Liver (tissue), 3 donors: ENCODE results near the gene IL1RAPL2.

Experiments used
- ATF3 ChIP-seq: IDR thresholded peaks from 2 replicates; pipeline ENCODE4 v1.6.1; 2016; ENCODE audit warnings: antibody characterized with exemption
- CTCF ChIP-seq: fragments of 150-350 bp; IDR thresholded peaks from 2 replicates; pipeline ENCODE4 v1.5.1; 2017; ENCODE audit warnings: improper control_type of control experiment, low read depth, low read length; ENCODE audit not compliant: missing input control
- GABPA ChIP-seq, 2 donors: IDR thresholded peaks in 1 of 2; conservative IDR thresholded peaks in 1 of 2; 2 replicates each; pipeline ENCODE4 v1.6.1; 2016; ENCODE audit warnings: antibody characterized with exemption in 2 of 2, mild to moderate bottlenecking in 1 of 2, moderate library complexity in 1 of 2
- HNF4A ChIP-seq, 2 donors: conservative IDR thresholded peaks; 2 replicates each; pipeline ENCODE4 v1.6.1; 2016; ENCODE audit warnings: antibody characterized with exemption in 2 of 2, mild to moderate bottlenecking in 2 of 2
- MAX ChIP-seq: IDR thresholded peaks from 2 replicates; pipeline ENCODE4 v1.6.1; 2016; ENCODE audit warnings: antibody characterized with exemption
- RXRA ChIP-seq, 2 donors: IDR thresholded peaks; 2 replicates each; pipeline ENCODE4 v1.6.1; 2017 to 2018; ENCODE audit warnings: antibody characterized with exemption in 2 of 2, mild to moderate bottlenecking in 1 of 2
- SP1 ChIP-seq: IDR thresholded peaks from 2 replicates; pipeline ENCODE4 v1.6.1; 2018; ENCODE audit warnings: antibody characterized with exemption, mild to moderate bottlenecking
- YY1 ChIP-seq: IDR thresholded peaks from 2 replicates; pipeline ENCODE4 v1.6.1; 2016; ENCODE audit warnings: antibody characterized with exemption, mild to moderate bottlenecking
- ZBTB33 ChIP-seq: IDR thresholded peaks from 2 replicates; pipeline ENCODE4 v1.6.1; 2016; ENCODE audit warnings: antibody characterized with exemption
- donor health status: healthy.
- donor health status: healthy.

- peak; percentile 17 for TF ChIP-seq SP1
- peak; percentile 66 to 70 for TF ChIP-seq RXRA (IDR thresholded peaks at IDR 0.05)
- peak; percentile 50 to 60 for TF ChIP-seq HNF4A (conservative IDR thresholded peaks at IDR 0.05)
- no peak for TF ChIP-seq CTCF
- no peak for TF ChIP-seq MAX
- TF ChIP-seq GABPA (IDR thresholded peaks at IDR 0.05 in 1 of 2, conservative IDR thresholded peaks at IDR 0.05 in 1 of 2) = no peak
- TF ChIP-seq YY1 = peak; percentile 39
- TF ChIP-seq ATF3 = no peak
- TF ChIP-seq ZBTB33 = no peak
Measured at GRCh38 chrX:104662694-104663093, 96.7 kb downstream of the IL1RAPL2 start.
